GM12801 (cell line): ENCODE data around the gene ZNF775.

Experiments
- TF ChIP-seq, protein P1 (sequence below): IDR thresholded peaks from one replicate; pipeline ENCODE4 v1.5.1; 2011; ENCODE audit warnings: control low read depth; ENCODE audit not compliant: insufficient read length; ENCODE audit errors: extremely low read depth

Gene ZNF775

DNA sequence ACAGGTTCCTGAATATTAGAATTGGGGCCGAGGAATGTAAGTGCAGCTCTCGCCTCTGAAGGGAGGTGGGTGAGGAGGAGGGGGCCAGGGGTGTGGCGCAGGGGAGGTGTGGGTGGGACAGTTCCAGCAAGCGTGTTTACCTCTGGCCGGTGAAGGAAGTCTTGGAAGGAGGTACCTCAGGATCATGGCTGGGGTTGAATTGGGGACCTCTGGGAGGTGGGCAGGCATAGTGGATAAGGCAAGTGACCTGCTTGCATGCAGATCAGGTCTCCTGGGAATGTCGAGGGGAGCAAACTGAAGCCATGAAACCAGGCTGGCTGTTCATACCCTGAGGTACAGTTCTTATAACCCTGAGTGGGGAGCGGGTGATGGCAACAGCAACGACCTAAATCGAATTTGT is 2.0 kb downstream of the ZNF775 start:
- TF ChIP-seq, protein P1, sequence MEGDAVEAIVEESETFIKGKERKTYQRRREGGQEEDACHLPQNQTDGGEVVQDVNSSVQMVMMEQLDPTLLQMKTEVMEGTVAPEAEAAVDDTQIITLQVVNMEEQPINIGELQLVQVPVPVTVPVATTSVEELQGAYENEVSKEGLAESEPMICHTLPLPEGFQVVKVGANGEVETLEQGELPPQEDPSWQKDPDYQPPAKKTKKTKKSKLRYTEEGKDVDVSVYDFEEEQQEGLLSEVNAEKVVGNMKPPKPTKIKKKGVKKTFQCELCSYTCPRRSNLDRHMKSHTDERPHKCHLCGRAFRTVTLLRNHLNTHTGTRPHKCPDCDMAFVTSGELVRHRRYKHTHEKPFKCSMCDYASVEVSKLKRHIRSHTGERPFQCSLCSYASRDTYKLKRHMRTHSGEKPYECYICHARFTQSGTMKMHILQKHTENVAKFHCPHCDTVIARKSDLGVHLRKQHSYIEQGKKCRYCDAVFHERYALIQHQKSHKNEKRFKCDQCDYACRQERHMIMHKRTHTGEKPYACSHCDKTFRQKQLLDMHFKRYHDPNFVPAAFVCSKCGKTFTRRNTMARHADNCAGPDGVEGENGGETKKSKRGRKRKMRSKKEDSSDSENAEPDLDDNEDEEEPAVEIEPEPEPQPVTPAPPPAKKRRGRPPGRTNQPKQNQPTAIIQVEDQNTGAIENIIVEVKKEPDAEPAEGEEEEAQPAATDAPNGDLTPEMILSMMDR: no peak

DNA sequence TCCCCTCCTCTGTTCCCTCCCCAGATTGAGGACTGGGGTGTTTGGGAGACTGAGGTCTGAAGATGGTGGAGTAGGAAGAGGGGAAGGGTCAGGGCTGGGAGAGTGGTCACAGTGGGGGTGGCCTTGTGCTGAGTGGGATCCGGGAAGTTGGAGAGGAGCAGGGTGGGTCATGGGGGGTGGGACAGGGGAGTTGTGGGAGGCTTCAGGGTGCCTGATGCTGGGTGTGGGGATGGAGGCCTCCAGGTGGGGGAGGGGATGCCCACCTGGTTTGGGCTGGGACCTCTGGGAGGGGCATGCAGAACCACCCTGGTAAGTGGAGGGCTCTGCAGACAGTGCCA is 2.6 kb downstream of the ZNF775 start:
- TF ChIP-seq, protein P1: no peak

DNA sequence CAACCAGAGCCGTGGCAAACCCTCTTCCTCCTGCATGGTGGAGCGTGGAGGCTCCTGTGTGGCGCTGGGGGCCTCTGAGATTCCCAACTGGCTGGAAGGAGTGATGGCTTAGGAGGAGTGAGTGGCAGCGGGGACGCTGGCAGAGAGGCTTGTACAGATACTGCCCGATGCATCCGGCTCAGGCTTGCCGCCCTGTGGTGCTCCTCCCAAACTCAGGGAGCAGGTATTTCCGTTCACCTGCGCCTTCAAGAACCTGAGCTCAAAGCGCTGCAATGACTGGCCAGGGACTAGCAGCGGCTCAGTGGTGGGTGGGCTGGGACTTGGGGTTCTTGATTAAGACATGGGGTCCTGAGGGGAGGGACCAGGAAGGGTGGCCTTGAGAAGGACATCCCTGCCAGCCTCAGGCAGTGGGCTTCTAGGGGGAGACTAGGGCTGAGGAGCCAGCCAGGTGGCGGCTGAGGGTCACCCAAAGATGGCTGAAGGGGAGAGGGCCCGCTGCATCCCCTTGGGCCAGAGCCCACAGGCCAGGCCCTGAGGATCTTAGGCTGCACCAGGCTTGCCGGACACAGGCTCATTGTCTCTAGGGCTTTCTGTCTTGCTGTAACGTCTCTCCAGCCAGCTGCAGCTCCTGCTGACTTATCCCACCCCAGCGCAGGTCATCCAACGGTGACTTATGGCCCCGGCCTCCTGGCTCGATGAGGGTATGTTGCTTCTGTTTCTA is 3.2 kb downstream of the ZNF775 start:
- TF ChIP-seq, protein P1: no peak

- TF ChIP-seq, protein P1: no peak
Measured at GRCh38 chr7:150382844-150383225, 3.7 kb downstream of the ZNF775 start.

DNA sequence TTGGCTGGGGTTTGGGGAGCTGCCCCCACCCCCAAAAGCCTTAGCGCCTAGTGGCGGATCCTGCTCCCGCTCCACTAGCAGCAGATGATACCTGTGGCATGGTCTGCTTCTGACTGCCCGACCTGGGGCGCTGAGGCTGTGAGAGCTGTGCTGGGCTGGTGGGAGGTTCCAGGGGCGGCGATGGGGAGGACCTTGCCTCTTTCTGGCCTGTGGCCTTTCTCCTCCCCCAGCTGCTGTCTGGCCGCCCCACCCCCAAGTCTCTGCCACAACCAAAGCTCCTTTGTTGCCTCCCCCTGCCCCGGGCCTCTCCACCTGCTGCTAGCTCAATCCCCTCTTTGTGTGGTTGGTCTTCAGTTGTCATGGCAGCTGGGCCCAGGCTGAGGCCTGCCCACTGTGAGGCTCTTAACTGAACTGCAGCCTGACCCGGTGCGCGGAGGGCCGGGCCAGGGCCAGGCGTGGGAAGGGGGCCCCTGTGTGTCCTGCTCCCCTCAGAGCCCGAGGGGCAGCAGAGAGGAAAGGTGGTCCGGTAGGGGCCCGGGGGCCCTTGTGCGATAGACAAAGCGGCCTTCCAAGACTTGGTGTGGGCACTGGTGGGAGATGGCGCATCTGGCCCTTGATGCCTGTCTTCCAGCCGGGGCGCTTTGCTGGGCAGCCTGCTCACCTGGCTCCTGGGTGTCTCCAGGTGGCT is 4.7 kb downstream of the ZNF775 start:
- TF ChIP-seq, protein P1: no peak

- TF ChIP-seq, protein P1: no peak
Measured at GRCh38 chr7:150384406-150385301, 5.5 kb downstream of the ZNF775 start.

GRCh38 chr7:150385302-150385723 is 6.2 kb downstream of the ZNF775 start:
- TF ChIP-seq, protein P1: no peak
